ENCODE data around the gene OGG1.

The OGG1 gene

DNA sequence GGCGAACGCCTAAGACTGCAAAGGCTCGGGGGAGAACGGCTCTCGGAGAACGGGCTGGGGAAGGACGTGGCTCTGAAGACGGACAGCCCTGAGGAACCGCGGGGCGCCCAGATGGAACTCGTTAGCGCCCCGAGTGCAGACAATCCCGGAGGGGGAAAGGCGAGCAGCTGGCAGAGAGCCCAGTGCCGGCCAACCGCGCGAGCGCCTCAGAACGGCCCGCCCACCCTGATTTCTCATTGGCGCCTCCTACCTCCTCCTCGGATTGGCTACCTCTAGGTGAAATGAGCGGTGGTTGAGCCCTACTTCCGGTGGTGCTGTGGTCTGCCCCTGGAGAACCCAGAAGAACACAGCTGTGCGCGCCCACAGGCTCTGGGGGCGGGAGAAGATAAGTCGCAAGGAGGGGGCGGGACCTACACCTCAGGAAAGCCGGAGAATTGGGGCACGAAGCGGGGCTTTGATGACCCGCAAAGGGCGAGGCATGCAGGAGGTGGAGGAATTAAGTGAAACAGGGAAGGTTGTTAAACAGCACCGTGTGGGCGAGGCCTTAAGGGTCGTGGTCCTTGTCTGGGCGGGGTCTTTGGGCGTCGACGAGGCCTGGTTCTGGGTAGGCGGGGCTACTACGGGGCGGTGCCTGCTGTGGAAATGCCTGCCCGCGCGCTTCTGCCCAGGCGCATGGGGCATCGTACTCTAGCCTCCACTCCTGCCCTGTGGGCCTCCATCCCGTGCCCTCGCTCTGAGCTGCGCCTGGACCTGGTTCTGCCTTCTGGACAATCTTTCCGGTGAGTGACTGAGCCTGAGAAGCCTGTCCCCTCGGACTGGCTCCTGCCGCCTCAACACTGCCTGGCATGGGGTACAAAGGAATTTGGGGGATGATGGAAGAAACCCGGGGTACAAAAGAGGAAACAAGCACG lies at the start of gene OGG1:
Gene OGG1, plus strand, starts transcription at position 308 of the 911 bp plus-strand sequence. Its CDS starts 335 bp downstream, at position 643.
- H3K27ac ChIP-seq, result peak within 1 kb of the TSS; percentile 91
- TF ChIP-seq, protein P1, sequence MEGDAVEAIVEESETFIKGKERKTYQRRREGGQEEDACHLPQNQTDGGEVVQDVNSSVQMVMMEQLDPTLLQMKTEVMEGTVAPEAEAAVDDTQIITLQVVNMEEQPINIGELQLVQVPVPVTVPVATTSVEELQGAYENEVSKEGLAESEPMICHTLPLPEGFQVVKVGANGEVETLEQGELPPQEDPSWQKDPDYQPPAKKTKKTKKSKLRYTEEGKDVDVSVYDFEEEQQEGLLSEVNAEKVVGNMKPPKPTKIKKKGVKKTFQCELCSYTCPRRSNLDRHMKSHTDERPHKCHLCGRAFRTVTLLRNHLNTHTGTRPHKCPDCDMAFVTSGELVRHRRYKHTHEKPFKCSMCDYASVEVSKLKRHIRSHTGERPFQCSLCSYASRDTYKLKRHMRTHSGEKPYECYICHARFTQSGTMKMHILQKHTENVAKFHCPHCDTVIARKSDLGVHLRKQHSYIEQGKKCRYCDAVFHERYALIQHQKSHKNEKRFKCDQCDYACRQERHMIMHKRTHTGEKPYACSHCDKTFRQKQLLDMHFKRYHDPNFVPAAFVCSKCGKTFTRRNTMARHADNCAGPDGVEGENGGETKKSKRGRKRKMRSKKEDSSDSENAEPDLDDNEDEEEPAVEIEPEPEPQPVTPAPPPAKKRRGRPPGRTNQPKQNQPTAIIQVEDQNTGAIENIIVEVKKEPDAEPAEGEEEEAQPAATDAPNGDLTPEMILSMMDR (conservative IDR thresholded peaks at IDR 0.05), result no peak

DNA sequence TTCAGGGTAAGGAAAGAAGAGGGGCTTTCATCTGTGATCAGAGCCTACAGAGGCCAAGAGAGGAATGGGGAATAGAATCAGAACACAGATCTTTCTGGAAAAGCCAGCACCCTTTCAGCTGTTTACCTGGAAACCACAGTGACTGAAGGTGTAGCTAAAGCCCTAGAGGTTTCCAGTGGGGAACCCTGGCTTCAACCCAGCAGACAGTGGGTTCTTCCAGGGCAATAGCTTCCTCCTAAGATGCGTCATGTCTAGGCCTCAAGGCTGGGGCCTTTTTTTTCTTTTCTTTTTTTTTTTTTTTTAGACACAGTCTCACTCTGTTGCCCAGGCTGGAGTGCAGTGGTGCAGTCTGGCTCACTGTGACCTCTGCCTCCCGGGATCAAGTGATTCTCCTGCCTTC lies 49.2 kb upstream of the OGG1 start:
- TF ChIP-seq, protein P1 (conservative IDR thresholded peaks at IDR 0.05), result no peak
- no peak overlapping the region for H3K27ac ChIP-seq

- no peak overlapping the region for H3K27ac ChIP-seq
- TF ChIP-seq, protein P1 (conservative IDR thresholded peaks at IDR 0.05), result no peak
Observed at GRCh38 chr3:9701006-9701405, 48.7 kb upstream of the OGG1 start.

- no peak overlapping the region for H3K27ac ChIP-seq
- TF ChIP-seq, protein P1 (conservative IDR thresholded peaks at IDR 0.05), result no peak
Observed at GRCh38 chr3:9701711-9702110, 48.0 kb upstream of the OGG1 start.

DNA sequence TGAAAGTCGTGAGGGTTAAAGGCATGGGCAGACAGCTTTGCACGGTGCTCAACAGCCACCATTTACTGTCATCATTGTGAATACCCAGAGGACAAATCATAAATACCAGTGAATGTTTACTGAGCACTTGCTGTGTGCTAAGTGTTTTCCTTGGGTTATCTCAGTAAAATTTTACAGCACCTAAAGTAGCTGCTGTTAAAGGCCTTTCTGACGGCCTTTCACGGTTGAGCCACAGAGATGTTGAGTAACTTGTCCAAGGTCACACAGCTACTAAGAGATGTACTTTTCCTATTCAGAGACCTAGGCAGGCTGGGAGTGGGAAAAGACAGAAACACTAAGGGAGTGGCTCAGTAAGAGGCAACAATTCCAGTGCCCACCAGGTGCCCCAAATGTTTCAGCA lies 46.5 kb upstream of the OGG1 start:
- no peak overlapping the region for H3K27ac ChIP-seq
- TF ChIP-seq, protein P1 (conservative IDR thresholded peaks at IDR 0.05), result no peak

DNA sequence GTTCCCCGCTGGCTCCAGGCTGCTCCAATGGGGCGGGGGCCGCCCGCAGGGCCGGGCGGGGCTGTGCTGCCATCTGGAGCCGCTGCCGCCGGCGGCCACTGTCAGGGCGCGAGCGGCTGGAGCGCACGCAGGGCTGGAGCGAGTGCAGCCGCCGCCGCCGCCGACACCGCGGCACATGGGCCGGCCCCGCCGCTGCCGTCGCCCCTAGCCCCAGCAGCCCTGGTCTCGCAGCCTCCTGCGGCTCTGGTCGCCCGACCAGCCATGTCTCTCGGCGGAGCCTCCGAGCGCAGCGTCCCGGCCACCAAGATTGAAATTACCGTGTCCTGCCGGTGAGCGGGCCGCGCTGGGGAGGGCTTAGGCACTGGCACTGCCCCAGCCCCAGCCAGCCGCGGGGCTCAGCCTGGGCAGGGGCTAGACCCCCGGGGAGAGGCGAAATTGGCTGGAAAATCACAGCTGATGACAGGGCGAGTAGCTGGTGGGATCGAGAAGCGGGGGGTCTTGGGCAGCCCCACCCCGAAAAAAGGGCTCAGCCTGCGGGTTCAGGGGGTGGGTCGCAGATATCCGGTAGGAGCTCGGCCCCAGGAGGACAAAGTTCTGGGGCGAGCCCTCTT lies 45.9 kb upstream of the OGG1 start, which contains the start of gene CPNE9:
Gene CPNE9, plus strand, starts transcription at position 98 of the 611 bp plus-strand sequence. Its CDS starts 164 bp downstream, at position 262.
- TF ChIP-seq, protein P1 (conservative IDR thresholded peaks at IDR 0.05), result no peak
- peak within 1 kb of the TSS; percentile 54; the same call in 1 of the 2 replicates for H3K27ac ChIP-seq
